ENCODE data around the gene GPR62.
"Not testable (repeated sequence)": the region's sequence is repeated elsewhere in the genome, so short reads cannot be mapped to it uniquely, and the experiment has no call there.

The GPR62 gene

GRCh38 chr3:51974963-51975851 is 20.0 kb downstream of the GPR62 start, which contains the start of gene ABHD14A:
Gene ABHD14A (plus strand): TSS chr3:51975064. CDS start chr3:51975136, 72 bp downstream.
- DNase-seq = peak; percentile 38

GRCh38 chr3:51975852-51976549 is 20.8 kb downstream of the GPR62 start:
- no peak for DNase-seq

- DNase-seq = no peak
These were observed 22.4 kb downstream of the GPR62 start for GRCh38 chr3:51977446-51978142.

GRCh38 chr3:51978143-51978502 is 22.9 kb downstream of the GPR62 start:
- DNase-seq = no peak

- no peak for DNase-seq
These were observed 25.1 kb downstream of the GPR62 start for GRCh38 chr3:51980253-51980652.

- DNase-seq = peak; percentile 37
These were observed 27.2 kb downstream of the GPR62 start for GRCh38 chr3:51982352-51982837.

GRCh38 chr3:51982838-51983577 is 27.8 kb downstream of the GPR62 start, which contains the start of gene ACY1:
Gene ACY1 (plus strand): TSS chr3:51983535. CDS start chr3:51984065, 530 bp downstream.
- peak; percentile 30 for DNase-seq

GRCh38 chr3:51983578-51984268 is 28.5 kb downstream of the GPR62 start:
- DNase-seq = no peak

- DNase-seq = no peak
These were observed 29.1 kb downstream of the GPR62 start for GRCh38 chr3:51984269-51984647.

- DNase-seq = no peak
These were observed 29.9 kb downstream of the GPR62 start for GRCh38 chr3:51985063-51985462.

GRCh38 chr3:51986010-51986947 is 31.1 kb downstream of the GPR62 start:
- no peak for DNase-seq

GRCh38 chr3:51987568-51987967 is 32.4 kb downstream of the GPR62 start:
- DNase-seq = no peak

GRCh38 chr3:51988286-51989146 is 33.3 kb downstream of the GPR62 start:
- no peak for DNase-seq

- not testable (repeated sequence) for DNase-seq
These were observed 35.4 kb downstream of the GPR62 start for GRCh38 chr3:51990501-51990971.

GRCh38 chr3:51992017-51992682 is 37.0 kb downstream of the GPR62 start:
- no peak for DNase-seq

GRCh38 chr3:51993657-51994056 is 38.5 kb downstream of the GPR62 start:
- DNase-seq = not testable (repeated sequence)

GRCh38 chr3:51994530-51994929 is 39.3 kb downstream of the GPR62 start:
- no peak for DNase-seq

- peak; percentile 91 for DNase-seq
These were observed 40.4 kb downstream of the GPR62 start, which contains the start of gene RPL29 for GRCh38 chr3:51995346-51996163. Gene RPL29 (minus strand): TSS chr3:51995895. CDS start chr3:51995461, 434 bp downstream.
